Transverse colon (tissue), 4 donors: ENCODE data around the gene CLEC3B. TPM values are rescaled to one million over a fixed set of nuclear protein-coding genes. Genes with fewer than 3 reads are reported as not detected.
A peak's percentile ranks its signal among the peaks of the same experiment; 100 is the strongest.

Experiments used
- DNase-seq: peaks from one replicate; pipeline ENCODE4 v3.0.0-alpha.2; 2019
- H3K27ac ChIP-seq, 4 donors: fragments of 200-600 bp; sonication (generic); 2 replicates each; pipeline ENCODE4 v1.5.1; 2016 to 2018; ENCODE audit warnings: inconsistent platforms in 4 of 4
- H3K27me3 ChIP-seq: fragments of 200-600 bp; sonication (generic); 2 replicates; pipeline ENCODE4 v1.5.1; 2017; ENCODE audit warnings: inconsistent platforms
- H3K36me3 ChIP-seq, 4 donors: fragments of 200-600 bp; sonication (generic); 2 replicates each; pipeline ENCODE4 v1.5.1; 2017 to 2019; ENCODE audit warnings: inconsistent platforms in 4 of 4
- H3K4me1 ChIP-seq, 4 donors: fragments of 200-600 bp; sonication (generic); 2 replicates each; pipeline ENCODE4 v1.5.1; 2017 to 2020; ENCODE audit warnings: inconsistent platforms in 4 of 4
- H3K4me3 ChIP-seq, 4 donors: fragments of 200-600 bp; sonication (generic); 1 replicate in 1 of 4; 2 replicates in 3 of 4; pipeline versions ENCODE4 v1.5.1 to v1.6.1; 2017 to 2019; ENCODE audit warnings: inconsistent platforms in 4 of 4
- H3K9me3 ChIP-seq, 2 donors: fragments of 200-600 bp; sonication (generic); 2 replicates each; pipeline ENCODE4 v1.5.1; 2017 to 2019; ENCODE audit warnings: inconsistent platforms in 2 of 2
- EP300 ChIP-seq: sonication (generic); formaldehyde crosslinking; IDR thresholded peaks from one replicate; pipeline ENCODE4 v1.6.1; 2017; ENCODE audit warnings: antibody characterized with exemption, low read depth
- POLR2A ChIP-seq: fragments of 450-650 bp; IDR thresholded peaks from one replicate; pipeline ENCODE4 v1.6.1; 2016; ENCODE audit warnings: antibody characterized with exemption, mild to moderate bottlenecking, moderate library complexity
- POLR2AphosphoS5 ChIP-seq, 3 donors: sonication (generic); formaldehyde crosslinking; IDR thresholded peaks; one replicate each; pipeline ENCODE4 v1.6.1; 2016; ENCODE audit warnings: antibody characterized with exemption in 3 of 3
- WGBS, 2 donors: methylation state at CpG; one replicate each; pipeline ENCODE4 v1.1.5; 2018; ENCODE audit warnings: low coverage in 1 of 2; 5-methylcytosine and 5-hydroxymethylcytosine counted together
- in situ Hi-C, 4 donors: fragments of 200-750 bp; cut with MboI; loops; one replicate each; pipeline versions ENCODE4 v1.15.0 to v1.15.1; 2017; ENCODE audit warnings: low sequenced_read_pairs in 3 of 4, low pct_ligation_motif_present in 1 of 4, low pct_unique_long_range_greater_than_20kb in 1 of 4
- intact Hi-C: fragments of 100-400 bp; cut with DNase I; formaldehyde crosslinking; loops from one replicate; pipeline ENCODE4 v1.15.1; 2023; ENCODE audit warnings: low total_unique reads
- total RNA-seq, 4 donors: library from RNA; depleted of rRNA; stranded (reverse); fragments of >200 nt; gene quantifications; one replicate each; pipeline ENCODE4 v1.1.0, GENCODE V29; 2016
- TF ChIP-seq, protein P1 (sequence below), 5 experiments: fragments of 200-600 bp in 3 of 5; fragments of 450-650 bp in 2 of 5; sonication (generic) in 3 of 5; IDR thresholded peaks; 1 replicate in 2 of 5; 2 replicates in 3 of 5; pipeline ENCODE4 v1.5.1; 2016 to 2017; ENCODE audit warnings: antibody characterized with exemption in 5 of 5, inconsistent platforms in 3 of 5, mild to moderate bottlenecking in 2 of 5, moderate library complexity in 1 of 5

The CLEC3B gene
- total RNA-seq, 4 donors from 2014 or later = 6.0 to 70.7 (median 16.4) TPM

GRCh38 chr3:45003859-45004258 is 22.2 kb upstream of the CLEC3B start:
- no peak for DNase-seq
- intact Hi-C loops = no loop called here
- Histone ChIP-seq H3K4me1 (no peaks in the 10 kb centered on the region), H3K27me3 (no peaks in the 10 kb centered on the region), H3K9me3 (no peaks in the 10 kb centered on the region), H3K36me3 (peaks cover 0 to 19% (median 7%) of the 10 kb centered on the region in 4 donors), H3K4me3 (no peak overlapping the region), H3K27ac (no peak overlapping the region)
- in situ Hi-C loops = no loop called here
- WGBS, 2 donors = 95 to 96% methylated on average over 2 of the region's 2 CpGs
- TF ChIP-seq POLR2AphosphoS5 (IDR thresholded peaks at IDR 0.05) = no peak
- TF ChIP-seq, protein P1, sequence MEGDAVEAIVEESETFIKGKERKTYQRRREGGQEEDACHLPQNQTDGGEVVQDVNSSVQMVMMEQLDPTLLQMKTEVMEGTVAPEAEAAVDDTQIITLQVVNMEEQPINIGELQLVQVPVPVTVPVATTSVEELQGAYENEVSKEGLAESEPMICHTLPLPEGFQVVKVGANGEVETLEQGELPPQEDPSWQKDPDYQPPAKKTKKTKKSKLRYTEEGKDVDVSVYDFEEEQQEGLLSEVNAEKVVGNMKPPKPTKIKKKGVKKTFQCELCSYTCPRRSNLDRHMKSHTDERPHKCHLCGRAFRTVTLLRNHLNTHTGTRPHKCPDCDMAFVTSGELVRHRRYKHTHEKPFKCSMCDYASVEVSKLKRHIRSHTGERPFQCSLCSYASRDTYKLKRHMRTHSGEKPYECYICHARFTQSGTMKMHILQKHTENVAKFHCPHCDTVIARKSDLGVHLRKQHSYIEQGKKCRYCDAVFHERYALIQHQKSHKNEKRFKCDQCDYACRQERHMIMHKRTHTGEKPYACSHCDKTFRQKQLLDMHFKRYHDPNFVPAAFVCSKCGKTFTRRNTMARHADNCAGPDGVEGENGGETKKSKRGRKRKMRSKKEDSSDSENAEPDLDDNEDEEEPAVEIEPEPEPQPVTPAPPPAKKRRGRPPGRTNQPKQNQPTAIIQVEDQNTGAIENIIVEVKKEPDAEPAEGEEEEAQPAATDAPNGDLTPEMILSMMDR (IDR thresholded peaks at IDR 0.05) = no peak
- no peak for TF ChIP-seq EP300

DNA sequence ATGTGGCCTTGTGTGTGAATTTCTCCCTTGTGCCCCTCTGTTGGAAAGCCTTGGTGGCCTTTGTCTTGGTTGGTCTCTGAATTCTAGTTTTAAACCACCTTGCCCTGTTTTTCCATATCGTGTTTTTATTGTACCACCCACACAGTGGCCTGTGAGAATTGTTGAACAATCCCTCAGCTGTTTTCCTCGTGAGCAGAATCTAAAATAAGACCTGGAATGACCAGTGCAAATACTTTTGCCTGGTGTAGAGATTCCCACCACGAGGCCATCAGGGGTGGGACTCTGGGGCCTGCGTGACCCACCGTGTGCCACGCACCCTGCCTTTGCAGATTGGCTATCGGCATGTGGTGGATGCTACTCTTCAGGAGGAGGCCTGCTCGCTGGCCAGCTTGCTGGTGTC is 19.0 kb upstream of the CLEC3B start:
- TF ChIP-seq, protein P1 (IDR thresholded peaks at IDR 0.05) = no peak
- TF ChIP-seq EP300 (no peak), POLR2A (no peak), POLR2AphosphoS5 (IDR thresholded peaks at IDR 0.05) (no peak)
- Histone ChIP-seq H3K27me3 (no peaks in the 10 kb centered on the region), H3K4me1 (peaks cover 11 to 17% (median 14%) of the 10 kb centered on the region in 4 donors), H3K27ac (no peak overlapping the region), H3K4me3 (no peak overlapping the region), H3K36me3 (peaks cover 0 to 8% (median 2%) of the 10 kb centered on the region in 4 donors), H3K9me3 (no peaks in the 10 kb centered on the region)
- WGBS, 2 donors = 91 to 94% methylated on average over 2 to 8 of the region's 8 CpGs
- DNase-seq = no peak
- in situ Hi-C loops (no loop called here), intact Hi-C loops (no loop called here)

- H3K9me3 ChIP-seq = no peaks in the 10 kb centered on the region
- H3K27me3 ChIP-seq = no peaks in the 10 kb centered on the region
- in situ Hi-C loops = no loop called here
- TF ChIP-seq POLR2AphosphoS5 (IDR thresholded peaks at IDR 0.05) (no peak), POLR2A (no peak), EP300 (no peak)
- TF ChIP-seq, protein P1 (IDR thresholded peaks at IDR 0.05) = no peak
- 80 to 100% methylated on average over 1 of the region's 1 CpG for WGBS, 2 donors
- intact Hi-C loops = no loop called here
- H3K36me3 ChIP-seq = peaks cover 0 to 7% (median 2%) of the 10 kb centered on the region in 4 donors
- peaks cover 13 to 28% (median 17%) of the 10 kb centered on the region in 4 donors for H3K4me1 ChIP-seq
- peak overlapping the region in 1 of 4 donors; percentile 78 for H3K27ac ChIP-seq
- no peak overlapping the region for H3K4me3 ChIP-seq
- no peak for DNase-seq
Measured at GRCh38 chr3:45008117-45008516, 18.0 kb upstream of the CLEC3B start.

- Histone ChIP-seq H3K36me3 (peaks cover 0 to 5% (median 2%) of the 10 kb centered on the region in 4 donors), H3K27me3 (no peaks in the 10 kb centered on the region), H3K4me3 (no peak overlapping the region), H3K4me1 (peaks cover 13 to 30% (median 17%) of the 10 kb centered on the region in 4 donors), H3K27ac (peak overlapping the region; percentile 76 to 79 (median 78)), H3K9me3 (no peaks in the 10 kb centered on the region)
- no peak for DNase-seq
- no peak for TF ChIP-seq POLR2A
- no peak for TF ChIP-seq POLR2AphosphoS5 (IDR thresholded peaks at IDR 0.05)
- no peak for TF ChIP-seq EP300
- TF ChIP-seq, protein P1 (IDR thresholded peaks at IDR 0.05) = no peak
- WGBS, 2 donors = 96 to 100% methylated on average over 1 of the region's 1 CpG
- intact Hi-C loops = no loop called here
- in situ Hi-C loops = no loop called here
Measured at GRCh38 chr3:45009868-45010267, 16.2 kb upstream of the CLEC3B start.
